Brain microvascular endothelial cell (primary cell): ENCODE results near the gene KMT5C.

Experiments used
- DNase-seq: peaks from one replicate; pipeline ENCODE4 v3.0.0-alpha.2; 2020
- H3K27ac ChIP-seq: fragments of 250-450 bp; sonication (Bioruptor Pico); 2 replicates; pipeline ENCODE4 v1.5.1; 2020; ENCODE audit warnings: mild to moderate bottlenecking, moderate library complexity
- H3K27me3 ChIP-seq: fragments of 250-450 bp; sonication (Bioruptor Pico); replicated peaks from 2 replicates; pipeline ENCODE4 v1.5.1; 2020; ENCODE audit warnings: mild to moderate bottlenecking
- H3K36me3 ChIP-seq: fragments of 250-450 bp; sonication (Bioruptor Pico); replicated peaks from 2 replicates; pipeline ENCODE4 v1.5.1; 2020; ENCODE audit warnings: mild to moderate bottlenecking
- H3K4me3 ChIP-seq: 2 replicates; pipeline ENCODE4 v1.5.1; 2011; ENCODE audit warnings: low read depth, mild to moderate bottlenecking, control low read depth, low read length, moderate library complexity
- CTCF ChIP-seq: IDR thresholded peaks from 2 replicates; pipeline ENCODE4 v1.5.1; 2011; ENCODE audit warnings: low read depth, mild to moderate bottlenecking, moderate library complexity, low read length, control low read depth, inconsistent platforms; ENCODE audit errors: missing control alignments
- in situ Hi-C: cut with HindIII; loops from 2 replicates; pipeline ENCODE4 v1.10.0; 2017; ENCODE audit warnings: low sequenced_read_pairs, low pct_ligation_motif_present

Gene KMT5C

GRCh38 chr19:55377356-55378131, 37.9 kb downstream of the KMT5C start:
- in situ Hi-C loops: loop anchor here (25.0 kb wide), 1 partner anchor 235 kb away; the partner anchor contains the start of genes ZNF524, ZNF784 and ZNF865
- Histone ChIP-seq H3K36me3 (no peaks in the 10 kb centered on the region), H3K27ac (no peak overlapping the region), H3K4me3 (no peak overlapping the region), H3K27me3 (peaks cover 2% of the 10 kb centered on the region)
- DNase-seq: no peak
- TF ChIP-seq CTCF: no peak

DNA sequence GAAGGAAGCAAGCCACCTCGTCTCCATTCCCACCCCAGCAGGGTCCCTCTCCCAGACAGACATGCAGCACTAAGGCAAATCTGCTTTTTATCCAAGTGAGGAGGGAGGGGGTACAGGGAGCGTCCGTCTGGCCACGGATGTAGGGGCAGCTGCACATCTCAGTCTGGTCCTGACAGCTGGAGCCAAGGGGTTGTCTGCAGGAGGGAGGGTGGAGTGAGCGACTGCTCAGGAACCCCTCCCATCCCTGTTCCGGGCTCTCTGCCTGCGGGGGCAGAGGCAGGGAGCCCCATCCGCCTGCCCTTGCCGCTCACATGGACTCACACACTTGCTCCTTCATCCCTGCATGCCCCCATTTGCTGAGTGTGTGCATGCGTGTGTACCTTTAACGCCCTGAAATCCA, 39.5 kb downstream of the KMT5C start:
- H3K4me3 ChIP-seq: no peak overlapping the region
- in situ Hi-C loops: loop anchor here (25.0 kb wide), 1 partner anchor 233 kb away; the partner anchor contains the start of genes ZNF524, ZNF784 and ZNF865
- H3K36me3 ChIP-seq: no peaks in the 10 kb centered on the region
- no peak for TF ChIP-seq CTCF
- H3K27ac ChIP-seq: no peak overlapping the region
- peaks cover 2% of the 10 kb centered on the region for H3K27me3 ChIP-seq
- DNase-seq: no peak

- no peak for DNase-seq
- H3K27ac ChIP-seq: no peak overlapping the region
- peaks cover 2% of the 10 kb centered on the region for H3K36me3 ChIP-seq
- peaks cover 2% of the 10 kb centered on the region for H3K27me3 ChIP-seq
- H3K4me3 ChIP-seq: no peak overlapping the region
- no peak for TF ChIP-seq CTCF
- in situ Hi-C loops: loop anchor here (25.0 kb wide), 1 partner anchor 230 kb away; the partner anchor contains the start of genes ZNF524, ZNF784 and ZNF865
Observed at GRCh38 chr19:55382013-55382412, 42.3 kb downstream of the KMT5C start.

GRCh38 chr19:55382522-55383054, 42.9 kb downstream of the KMT5C start:
- H3K27ac ChIP-seq: no peak overlapping the region
- H3K4me3 ChIP-seq: no peak overlapping the region
- H3K27me3 ChIP-seq: peaks cover 2% of the 10 kb centered on the region
- no peak for DNase-seq
- peaks cover 8% of the 10 kb centered on the region for H3K36me3 ChIP-seq
- no peak for TF ChIP-seq CTCF
- in situ Hi-C loops: loop anchor here (25.0 kb wide), 1 partner anchor 230 kb away; the partner anchor contains the start of genes ZNF524, ZNF784 and ZNF865

- Histone ChIP-seq H3K27ac (no peak overlapping the region), H3K4me3 (peak overlapping the region; percentile 55), H3K27me3 (no peaks in the 10 kb centered on the region), H3K36me3 (peaks cover 17% of the 10 kb centered on the region)
- peak; percentile 56 for DNase-seq
- in situ Hi-C loops: loop anchor here (25.0 kb wide), 1 partner anchor 229 kb away; the partner anchor contains the start of genes ZNF524, ZNF784 and ZNF865
- TF ChIP-seq CTCF: peak; percentile 18
Observed at GRCh38 chr19:55383279-55384130, 43.8 kb downstream of the KMT5C start.
